Upper lobe of right lung (tissue), 1 donor: ENCODE measurements around the gene PFKFB4. TPM values are rescaled to one million over a fixed set of nuclear protein-coding genes. Genes with fewer than 3 reads are reported as not detected.
A peak's percentile ranks its signal among the peaks of the same experiment; 100 is the strongest.
"Not testable (repeated sequence)": the region's sequence is repeated elsewhere in the genome, so short reads cannot be mapped to it uniquely, and the experiment has no call there.

ENCODE experiments used
- ATAC-seq: fragments of 200-7000 bp; cut with Tn5 transposase; one replicate; pipeline ENCODE4 v1.9.1; 2020; ENCODE audit warnings: mild to moderate bottlenecking, moderate library complexity
- DNase-seq: peaks from one replicate; pipeline ENCODE4 v3.0.0-alpha.2; 2020
- H3K27ac ChIP-seq: fragments of 200-600 bp; one replicate; pipeline ENCODE4 v1.8.0; 2022
- H3K27me3 ChIP-seq: fragments of 200-600 bp; one replicate; pipeline ENCODE4 v1.8.0; 2022; ENCODE audit warnings: mild to moderate bottlenecking
- H3K36me3 ChIP-seq: fragments of 200-600 bp; one replicate; pipeline ENCODE4 v1.8.0; 2022
- H3K4me1 ChIP-seq: fragments of 200-600 bp; one replicate; pipeline ENCODE4 v1.8.0; 2022
- H3K4me3 ChIP-seq: fragments of 200-600 bp; one replicate; pipeline ENCODE4 v1.8.0; 2022; ENCODE audit warnings: mild to moderate bottlenecking
- H3K9me3 ChIP-seq: fragments of 200-600 bp; one replicate; pipeline ENCODE4 v1.8.0; 2022
- intact Hi-C: fragments of 100-400 bp; cut with DNase I; formaldehyde crosslinking; loops from one replicate; pipeline ENCODE4 v1.11.0; 2022
- total RNA-seq: library from RNA; stranded (reverse); fragmentation: NEBNext Ultra II Directional; extraction: Animal tissue kit (Norgen Biotek cat#: 25700); gene quantifications from one replicate; pipeline ENCODE4 v1.2.1, GENCODE V29; 2021
- TF ChIP-seq, protein P1 (sequence below): fragments of 200-600 bp; IDR thresholded peaks from one replicate; pipeline ENCODE4 v1.8.0; 2022; ENCODE audit warnings: antibody characterized with exemption
- donor health status: DM: no; HTN: yes; CAD: no; lungs with severe emphysema.

The PFKFB4 gene
- total RNA-seq, 1 donor from 2014 or later, result 11.0 TPM

DNA sequence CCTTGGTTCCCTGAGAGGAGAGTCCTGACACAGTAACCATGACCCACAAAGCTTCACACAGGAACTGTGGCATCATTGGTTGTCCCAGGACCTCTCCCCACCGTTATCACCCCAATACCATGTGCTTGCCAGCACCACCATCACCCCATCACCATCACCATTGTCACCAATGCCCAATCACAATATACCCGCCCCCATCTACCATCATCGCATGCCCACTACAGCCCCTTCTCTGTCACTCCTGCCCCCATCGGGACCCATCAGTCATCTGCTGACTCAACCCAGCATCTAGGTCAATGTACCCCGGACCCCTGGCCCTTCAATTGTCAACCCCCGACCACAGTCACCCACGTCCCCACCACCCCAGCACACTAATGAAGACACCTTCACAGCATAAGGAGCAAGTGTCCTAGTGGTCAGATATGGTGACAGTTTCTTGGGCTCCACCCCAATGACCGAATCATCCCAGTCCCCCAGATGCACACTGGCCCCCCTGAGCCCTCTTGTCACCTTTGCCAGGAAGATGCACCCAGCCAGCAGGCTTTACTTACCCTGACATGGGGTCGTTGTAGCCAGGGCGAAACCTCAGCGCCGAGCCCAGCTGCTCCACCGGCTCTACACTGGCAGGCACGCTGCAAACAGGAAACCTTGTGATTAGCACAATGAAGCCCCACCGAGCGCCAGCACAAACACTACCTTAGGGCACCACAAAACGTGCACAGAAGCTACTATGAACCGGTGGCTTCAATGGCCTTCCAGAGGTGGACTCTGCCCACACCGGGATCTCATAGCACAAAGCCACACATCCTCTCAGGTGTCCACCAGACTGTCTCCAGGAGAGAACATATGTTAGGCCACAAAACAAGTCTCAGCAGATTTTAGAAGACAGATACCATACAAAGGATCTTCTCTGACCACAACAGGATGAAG is 77.7 kb downstream of the PFKFB4 start:
- no peaks in the 10 kb centered on the region for H3K4me1 ChIP-seq
- ATAC-seq (peak; percentile 40), DNase-seq (no peak)
- peak overlapping the region; percentile 26 for H3K27ac ChIP-seq
- no peaks in the 10 kb centered on the region for H3K27me3 ChIP-seq
- H3K9me3 ChIP-seq, result no peaks in the 10 kb centered on the region
- intact Hi-C loops, result no loop called here
- no peak overlapping the region for H3K4me3 ChIP-seq
- peaks cover 5% of the 10 kb centered on the region for H3K36me3 ChIP-seq
- TF ChIP-seq, protein P1, sequence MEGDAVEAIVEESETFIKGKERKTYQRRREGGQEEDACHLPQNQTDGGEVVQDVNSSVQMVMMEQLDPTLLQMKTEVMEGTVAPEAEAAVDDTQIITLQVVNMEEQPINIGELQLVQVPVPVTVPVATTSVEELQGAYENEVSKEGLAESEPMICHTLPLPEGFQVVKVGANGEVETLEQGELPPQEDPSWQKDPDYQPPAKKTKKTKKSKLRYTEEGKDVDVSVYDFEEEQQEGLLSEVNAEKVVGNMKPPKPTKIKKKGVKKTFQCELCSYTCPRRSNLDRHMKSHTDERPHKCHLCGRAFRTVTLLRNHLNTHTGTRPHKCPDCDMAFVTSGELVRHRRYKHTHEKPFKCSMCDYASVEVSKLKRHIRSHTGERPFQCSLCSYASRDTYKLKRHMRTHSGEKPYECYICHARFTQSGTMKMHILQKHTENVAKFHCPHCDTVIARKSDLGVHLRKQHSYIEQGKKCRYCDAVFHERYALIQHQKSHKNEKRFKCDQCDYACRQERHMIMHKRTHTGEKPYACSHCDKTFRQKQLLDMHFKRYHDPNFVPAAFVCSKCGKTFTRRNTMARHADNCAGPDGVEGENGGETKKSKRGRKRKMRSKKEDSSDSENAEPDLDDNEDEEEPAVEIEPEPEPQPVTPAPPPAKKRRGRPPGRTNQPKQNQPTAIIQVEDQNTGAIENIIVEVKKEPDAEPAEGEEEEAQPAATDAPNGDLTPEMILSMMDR, result no peak

DNA sequence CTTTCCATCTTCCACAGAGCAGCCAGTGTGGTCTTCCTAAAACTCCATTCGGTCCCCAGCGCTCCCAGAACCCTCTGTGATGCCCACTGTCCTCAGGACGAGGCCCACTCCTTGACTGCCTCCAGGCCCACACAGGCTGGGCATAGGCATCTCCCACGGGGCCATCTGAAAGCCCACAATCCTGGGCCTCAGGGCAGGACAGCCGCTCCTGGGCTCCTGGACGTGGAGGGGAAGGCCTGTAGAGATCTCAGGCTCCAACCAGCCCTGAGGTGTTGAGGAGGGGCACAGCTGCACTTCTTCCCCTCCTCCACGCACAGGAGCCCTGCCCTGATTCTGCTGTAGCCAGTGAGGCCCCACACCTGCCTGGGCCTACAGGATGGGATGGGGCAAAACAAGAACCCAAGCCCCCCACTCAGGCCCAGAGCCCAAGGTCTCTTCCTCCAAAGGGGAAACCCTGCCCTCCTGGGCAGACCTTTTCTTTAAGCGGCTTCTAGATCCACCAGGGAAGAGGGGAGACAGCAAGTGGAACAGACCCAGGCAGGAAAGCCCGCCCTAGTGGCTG is 78.6 kb downstream of the PFKFB4 start:
- H3K36me3 ChIP-seq, result peaks cover 5% of the 10 kb centered on the region
- H3K9me3 ChIP-seq, result no peaks in the 10 kb centered on the region
- no peak overlapping the region for H3K4me3 ChIP-seq
- H3K27ac ChIP-seq, result peak overlapping the region; percentile 26
- DNase-seq (no peak), ATAC-seq (no peak)
- intact Hi-C loops, result no loop called here
- TF ChIP-seq, protein P1, result no peak
- H3K4me1 ChIP-seq, result peaks cover 6% of the 10 kb centered on the region
- no peaks in the 10 kb centered on the region for H3K27me3 ChIP-seq

DNA sequence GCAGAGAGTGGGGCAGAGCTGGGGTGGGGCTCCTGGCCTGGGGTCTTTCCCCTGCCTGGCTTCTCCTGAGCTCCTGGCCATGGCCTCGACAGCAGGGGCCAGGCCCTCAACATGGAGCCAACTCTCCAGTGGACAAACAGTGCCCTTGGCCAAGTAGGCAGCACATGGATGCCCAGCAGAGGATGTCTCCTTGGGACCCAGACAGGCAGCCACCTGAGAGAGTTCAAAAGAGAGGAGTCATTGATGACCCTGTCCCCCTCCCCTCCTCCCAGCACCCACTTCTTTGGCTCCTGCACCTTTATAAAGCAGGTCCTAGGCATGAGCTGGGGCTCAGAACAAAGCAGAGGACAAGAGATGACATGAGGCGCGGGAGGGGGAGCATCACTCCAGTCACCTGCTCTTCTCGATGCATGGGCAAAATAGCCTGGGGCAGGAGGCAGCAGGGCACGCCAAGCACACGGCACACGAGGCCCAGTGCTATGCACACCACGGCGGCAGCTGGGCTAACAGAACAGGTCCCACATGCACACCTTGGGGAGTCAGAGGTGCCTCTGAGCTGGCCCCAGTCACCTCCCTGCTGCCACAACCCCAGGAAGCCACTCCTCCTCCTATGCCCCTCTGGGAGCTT is 80.1 kb downstream of the PFKFB4 start:
- TF ChIP-seq, protein P1, result no peak
- Histone ChIP-seq H3K27me3 (no peaks in the 10 kb centered on the region), H3K27ac (no peak overlapping the region), H3K4me3 (no peak overlapping the region), H3K36me3 (peaks cover 5% of the 10 kb centered on the region), H3K9me3 (no peaks in the 10 kb centered on the region), H3K4me1 (peaks cover 13% of the 10 kb centered on the region)
- intact Hi-C loops, result no loop called here
- DNase-seq, result no peak
- no peak for ATAC-seq

DNA sequence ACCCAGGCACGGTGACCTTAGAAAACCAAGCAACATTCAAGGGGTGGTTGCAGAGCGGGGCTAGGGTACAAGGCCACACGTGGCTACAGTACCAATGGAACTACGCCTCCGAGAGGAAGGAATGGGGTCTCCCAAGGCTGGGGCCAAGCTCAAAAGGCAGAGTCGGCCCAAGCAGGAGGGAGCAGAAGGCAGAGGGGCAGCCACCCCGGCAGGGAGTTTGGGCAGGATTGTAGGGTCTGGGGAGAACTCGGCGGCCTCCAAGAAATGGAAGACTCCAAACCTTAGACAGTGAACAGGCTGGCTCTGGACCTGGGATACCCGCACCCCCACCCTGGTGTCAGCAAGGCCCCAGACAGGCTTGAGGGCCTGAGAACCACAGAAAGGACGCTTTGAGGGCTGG is 81.4 kb downstream of the PFKFB4 start:
- no peaks in the 10 kb centered on the region for H3K9me3 ChIP-seq
- intact Hi-C loops, result no loop called here
- no peak overlapping the region for H3K27ac ChIP-seq
- H3K27me3 ChIP-seq, result no peaks in the 10 kb centered on the region
- H3K4me3 ChIP-seq, result no peak overlapping the region
- TF ChIP-seq, protein P1, result no peak
- ATAC-seq (no peak), DNase-seq (no peak)
- peaks cover 5% of the 10 kb centered on the region for H3K36me3 ChIP-seq
- H3K4me1 ChIP-seq, result peaks cover 26% of the 10 kb centered on the region

DNA sequence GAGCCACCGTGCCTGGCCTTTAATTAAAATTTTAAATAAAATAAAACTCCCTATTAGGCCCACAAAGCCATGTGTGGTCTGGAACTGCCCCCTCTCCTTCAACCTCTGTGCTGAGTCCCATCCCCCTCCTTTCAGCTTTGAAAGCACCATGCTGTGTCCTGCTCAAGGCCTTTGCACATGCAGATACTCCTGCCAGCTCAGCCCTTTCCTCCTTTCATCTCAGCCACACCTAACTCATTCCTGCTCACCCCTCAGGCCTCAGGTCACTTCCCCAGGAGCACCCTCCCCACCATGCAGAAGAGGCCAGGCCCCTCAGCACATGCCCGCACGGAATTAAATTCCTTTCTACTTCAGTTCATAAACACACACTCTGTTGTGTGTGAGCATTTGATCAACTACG is 82.0 kb downstream of the PFKFB4 start:
- H3K27ac ChIP-seq, result no peak overlapping the region

DNA sequence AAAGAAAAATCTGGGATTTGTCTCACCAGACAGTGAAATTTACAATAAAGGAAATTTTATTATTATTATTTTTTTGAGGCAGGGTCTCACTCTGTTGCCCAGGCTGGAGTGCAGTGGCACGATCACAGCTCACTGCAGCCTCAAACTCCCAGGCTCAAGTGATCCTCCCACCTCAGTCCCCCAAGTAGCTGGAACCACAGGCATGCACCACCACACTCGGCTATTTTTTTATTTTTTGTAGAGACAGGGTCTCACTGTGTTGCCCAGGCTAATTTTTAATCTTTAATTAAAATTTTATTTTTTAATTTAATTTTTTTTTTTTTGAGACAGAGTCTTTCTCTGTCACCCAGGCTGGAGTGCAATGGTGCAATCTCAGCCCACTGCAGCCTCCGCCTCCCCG is 82.6 kb downstream of the PFKFB4 start:
- H3K4me1 ChIP-seq, result peaks cover 38% of the 10 kb centered on the region
- intact Hi-C loops, DNase-seq, H3K9me3 ChIP-seq, ATAC-seq, H3K27me3 ChIP-seq, H3K4me3 ChIP-seq: not testable (repeated sequence)
- peaks cover 17% of the 10 kb centered on the region for H3K36me3 ChIP-seq
- peak overlapping the region; percentile 97 for H3K27ac ChIP-seq

More for the DNA sequence above, 82.0 kb downstream of the PFKFB4 start:
- TF ChIP-seq, protein P1, result no peak
- H3K4me3 ChIP-seq, result no peak overlapping the region
- peaks cover 11% of the 10 kb centered on the region for H3K36me3 ChIP-seq
- H3K4me1 ChIP-seq, result peaks cover 32% of the 10 kb centered on the region
- H3K9me3 ChIP-seq, result no peaks in the 10 kb centered on the region
- no peak for ATAC-seq
- no peak for DNase-seq
- no peaks in the 10 kb centered on the region for H3K27me3 ChIP-seq
- intact Hi-C loops, result no loop called here
